Bronchial epithelial cell (primary cell): ENCODE data around the gene SUGP1. TPM values are rescaled to one million over a fixed set of nuclear protein-coding genes. Genes with fewer than 3 reads are reported as not detected.

Source experiments
- DNase-seq: peaks from one replicate; pipeline ENCODE4 v3.0.0-alpha.2; 2010; ENCODE audit warnings: low read depth
- FAIRE-seq: peaks from 2 replicates; lab custom pipeline; 2011; peaks lifted over from hg19 to GRCh38; lab: Jason Lieb, UNC
- H3K27me3 ChIP-seq: 2 replicates; pipeline ENCODE4 v1.5.1; 2011; ENCODE audit warnings: low read length; ENCODE audit not compliant: control insufficient read depth, insufficient read depth
- H3K36me3 ChIP-seq: 2 replicates; pipeline ENCODE4 v1.5.1; 2011; ENCODE audit warnings: low read length; ENCODE audit not compliant: control insufficient read depth, insufficient read depth
- H3K4me3 ChIP-seq: 2 replicates; pipeline ENCODE4 v1.5.1; 2011; ENCODE audit warnings: mild to moderate bottlenecking, low read depth, low read length, control low read depth
- total RNA-seq: library from RNA; depleted of rRNA; stranded (reverse); fragments of >200 nt; gene quantifications from 2 replicates; pipeline ENCODE4 v1.2.1, GENCODE V29; 2014
- TF ChIP-seq, protein P1 (sequence below): IDR thresholded peaks from 2 replicates; pipeline ENCODE4 v1.5.1; 2011; ENCODE audit warnings: mild to moderate bottlenecking, moderate library complexity, low read length, control low read depth, inconsistent platforms; ENCODE audit not compliant: insufficient read depth, severe bottlenecking

SUGP1 gene
- total RNA-seq, 1 donor from 2014 or later, result 18.7 TPM

- DNase-seq, result no peak
- H3K4me3 ChIP-seq, result no peak overlapping the region
- FAIRE-seq, result no peak
- peaks cover 31% of the 10 kb centered on the region for H3K36me3 ChIP-seq
- TF ChIP-seq, protein P1, sequence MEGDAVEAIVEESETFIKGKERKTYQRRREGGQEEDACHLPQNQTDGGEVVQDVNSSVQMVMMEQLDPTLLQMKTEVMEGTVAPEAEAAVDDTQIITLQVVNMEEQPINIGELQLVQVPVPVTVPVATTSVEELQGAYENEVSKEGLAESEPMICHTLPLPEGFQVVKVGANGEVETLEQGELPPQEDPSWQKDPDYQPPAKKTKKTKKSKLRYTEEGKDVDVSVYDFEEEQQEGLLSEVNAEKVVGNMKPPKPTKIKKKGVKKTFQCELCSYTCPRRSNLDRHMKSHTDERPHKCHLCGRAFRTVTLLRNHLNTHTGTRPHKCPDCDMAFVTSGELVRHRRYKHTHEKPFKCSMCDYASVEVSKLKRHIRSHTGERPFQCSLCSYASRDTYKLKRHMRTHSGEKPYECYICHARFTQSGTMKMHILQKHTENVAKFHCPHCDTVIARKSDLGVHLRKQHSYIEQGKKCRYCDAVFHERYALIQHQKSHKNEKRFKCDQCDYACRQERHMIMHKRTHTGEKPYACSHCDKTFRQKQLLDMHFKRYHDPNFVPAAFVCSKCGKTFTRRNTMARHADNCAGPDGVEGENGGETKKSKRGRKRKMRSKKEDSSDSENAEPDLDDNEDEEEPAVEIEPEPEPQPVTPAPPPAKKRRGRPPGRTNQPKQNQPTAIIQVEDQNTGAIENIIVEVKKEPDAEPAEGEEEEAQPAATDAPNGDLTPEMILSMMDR, result no peak
- no peaks in the 10 kb centered on the region for H3K27me3 ChIP-seq
Observed at GRCh38 chr19:19334063-19334988, 14.0 kb upstream of the SUGP1 start.

DNA sequence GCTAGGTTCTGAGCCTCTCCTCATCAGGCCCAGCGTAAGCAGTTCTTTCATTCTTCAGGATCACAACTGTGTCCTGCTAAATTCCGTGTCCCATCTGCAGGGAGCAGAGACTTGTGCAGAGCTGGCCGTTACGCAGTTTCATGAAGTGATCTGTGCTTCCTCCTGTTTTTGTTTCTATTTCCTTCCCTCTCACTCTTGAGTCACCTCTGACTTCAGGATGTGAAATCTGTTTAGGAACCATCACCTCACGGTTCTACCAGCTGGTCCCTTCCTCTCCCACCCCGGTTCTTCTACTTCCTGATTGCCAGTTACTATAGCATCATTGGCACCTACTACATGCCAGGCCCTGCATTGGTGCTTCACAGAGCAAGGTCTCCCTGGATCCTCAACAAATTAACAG, 8.8 kb upstream of the SUGP1 start:
- H3K27me3 ChIP-seq, result no peaks in the 10 kb centered on the region

GRCh38 chr19:19327672-19328071, 7.4 kb upstream of the SUGP1 start:
- Histone ChIP-seq H3K4me3 (no peak overlapping the region), H3K36me3 (peaks cover 17% of the 10 kb centered on the region), H3K27me3 (no peaks in the 10 kb centered on the region)
- no peak for FAIRE-seq
- TF ChIP-seq, protein P1, result no peak
- no peak for DNase-seq

More for the DNA sequence above, 8.8 kb upstream of the SUGP1 start:
- FAIRE-seq (no peak), DNase-seq (no peak)
- H3K36me3 ChIP-seq, result peaks cover 16% of the 10 kb centered on the region
- no peak overlapping the region for H3K4me3 ChIP-seq
- TF ChIP-seq, protein P1, result no peak

DNA sequence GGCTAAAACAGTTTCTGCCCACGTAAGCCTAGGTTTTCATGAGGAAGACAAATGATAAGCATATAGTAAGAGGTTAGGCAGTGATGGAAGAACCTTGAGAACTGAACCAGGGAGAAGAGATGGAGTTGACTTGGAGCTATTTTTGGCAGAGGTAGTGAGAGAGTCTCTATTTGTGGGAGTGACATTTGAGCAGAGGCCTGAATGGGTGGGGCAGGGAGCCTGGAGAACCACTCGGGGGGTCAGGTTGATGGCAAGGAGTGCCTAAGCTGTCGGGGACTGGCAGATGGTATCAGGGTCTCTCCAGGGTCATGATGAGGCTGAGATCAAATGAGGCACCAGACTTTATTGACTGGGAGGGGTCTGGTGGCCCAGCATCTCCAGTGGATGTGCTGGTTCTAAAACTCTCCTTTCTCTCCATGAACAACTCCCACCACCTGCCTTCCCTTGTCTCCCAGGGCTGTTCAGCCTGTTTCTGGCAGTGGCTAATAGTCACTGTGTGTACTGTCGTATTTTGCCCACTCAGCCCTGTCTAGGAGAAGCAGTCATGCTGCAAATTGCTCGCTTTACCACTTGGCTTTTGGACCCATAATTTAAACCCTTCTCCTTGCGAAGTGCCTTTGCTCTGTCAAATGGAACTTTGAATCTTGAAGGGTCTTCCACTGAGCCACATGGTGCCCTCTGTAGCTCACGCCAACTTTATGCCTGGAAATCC, 3.9 kb upstream of the SUGP1 start:
- FAIRE-seq, result no peak
- TF ChIP-seq, protein P1, result no peak
- H3K4me3 ChIP-seq, result no peak overlapping the region
- H3K36me3 ChIP-seq, result peaks cover 11% of the 10 kb centered on the region
- H3K27me3 ChIP-seq, result no peaks in the 10 kb centered on the region
- no peak for DNase-seq

DNA sequence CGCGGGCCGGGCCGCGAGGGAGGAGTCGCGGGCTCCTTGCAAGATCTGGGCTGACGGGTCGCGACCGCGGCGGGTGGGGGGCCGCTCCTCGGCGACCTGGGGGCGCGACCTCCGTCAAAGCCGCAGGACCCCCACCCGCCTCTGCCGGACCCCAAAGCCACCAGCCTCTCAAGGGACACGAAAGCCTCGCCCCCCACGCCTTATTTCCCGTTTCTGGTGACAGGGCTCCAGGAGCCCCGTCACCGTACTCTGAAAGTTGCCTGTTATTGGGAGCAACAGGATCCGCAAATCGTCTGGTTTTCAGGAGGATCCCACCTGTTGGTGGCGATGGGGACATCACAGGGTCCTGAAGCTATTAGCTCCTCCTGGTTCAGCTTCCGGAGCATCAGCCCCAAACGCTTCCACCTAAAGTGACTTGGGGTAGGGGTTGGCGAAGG, 850 bp upstream of the SUGP1 start:
- TF ChIP-seq, protein P1, result no peak
- Histone ChIP-seq H3K4me3 (peak overlapping the region; percentile 99), H3K36me3 (peaks cover 4% of the 10 kb centered on the region), H3K27me3 (no peaks in the 10 kb centered on the region)
- FAIRE-seq (no peak), DNase-seq (no peak)
